Endothelial cell of umbilical vein (primary cell): ENCODE results near the gene COL8A1.

Experiments
- CTCF ChIP-seq, 2 donors: IDR thresholded peaks; 1 replicate in 1 of 2; 2 replicates in 1 of 2; pipeline ENCODE4 v1.5.1; 2011; ENCODE audit warnings: low read length in 2 of 2, mild to moderate bottlenecking in 2 of 2, moderate library complexity in 2 of 2, control low read depth in 1 of 2, inconsistent platforms in 1 of 2, low read depth in 1 of 2; ENCODE audit not compliant: insufficient read depth in 1 of 2; ENCODE audit errors: extremely low read depth in 1 of 2
- EZH2 ChIP-seq: IDR thresholded peaks from 2 replicates; pipeline ENCODE4 v1.6.1; 2012; ENCODE audit warnings: borderline replicate concordance, low read depth, mild to moderate bottlenecking, moderate library complexity, low read length, inconsistent platforms; ENCODE audit not compliant: severe bottlenecking
- GATA2 ChIP-seq: IDR thresholded peaks from 2 replicates; pipeline ENCODE4 v1.7.0; 2011; ENCODE audit warnings: low read depth, mild to moderate bottlenecking, moderate library complexity, mixed read lengths, low read length; ENCODE audit not compliant: insufficient read length, insufficient read depth
- MAX ChIP-seq: IDR thresholded peaks from 2 replicates; pipeline ENCODE4 v1.6.1; 2011; ENCODE audit not compliant: insufficient read depth, insufficient read length
- POLR2A ChIP-seq: IDR thresholded peaks from 2 replicates; pipeline ENCODE4 v1.6.1; 2012; ENCODE audit warnings: low read depth, mild to moderate bottlenecking, control low read depth, low read length
- POLR2AphosphoS5 ChIP-seq: IDR thresholded peaks from 2 replicates; pipeline ENCODE4 v1.6.1; 2012; ENCODE audit warnings: low read depth, mild to moderate bottlenecking, control low read depth, low read length, moderate library complexity; ENCODE audit not compliant: insufficient read depth

GRCh38 chr3:99698932-99699331, 60.5 kb downstream of the COL8A1 start:
- TF ChIP-seq POLR2A, result peak; percentile 57
- no peak for TF ChIP-seq CTCF (IDR thresholded peaks at IDR 0.05; ENCODE audit: extremely low read depth in 1 of 2, insufficient read depth in 1 of 2, low read depth in 1 of 2, low read length in 2 of 2)
- peak; percentile 47 for TF ChIP-seq POLR2AphosphoS5
- TF ChIP-seq GATA2, result no peak
- TF ChIP-seq EZH2, result no peak
- no peak for TF ChIP-seq MAX
